HPDE6-E6E7 (cell line): ENCODE measurements around the gene P4HA3.
"Not testable (repeated sequence)": the region's sequence is repeated elsewhere in the genome, so short reads cannot be mapped to it uniquely, and the experiment has no call there.

Source experiments
- DNase-seq: peaks from one replicate; pipeline ENCODE4 v3.0.0; 2011; ENCODE audit warnings: missing footprints; ENCODE audit errors: extremely low spot score

Gene P4HA3

DNA sequence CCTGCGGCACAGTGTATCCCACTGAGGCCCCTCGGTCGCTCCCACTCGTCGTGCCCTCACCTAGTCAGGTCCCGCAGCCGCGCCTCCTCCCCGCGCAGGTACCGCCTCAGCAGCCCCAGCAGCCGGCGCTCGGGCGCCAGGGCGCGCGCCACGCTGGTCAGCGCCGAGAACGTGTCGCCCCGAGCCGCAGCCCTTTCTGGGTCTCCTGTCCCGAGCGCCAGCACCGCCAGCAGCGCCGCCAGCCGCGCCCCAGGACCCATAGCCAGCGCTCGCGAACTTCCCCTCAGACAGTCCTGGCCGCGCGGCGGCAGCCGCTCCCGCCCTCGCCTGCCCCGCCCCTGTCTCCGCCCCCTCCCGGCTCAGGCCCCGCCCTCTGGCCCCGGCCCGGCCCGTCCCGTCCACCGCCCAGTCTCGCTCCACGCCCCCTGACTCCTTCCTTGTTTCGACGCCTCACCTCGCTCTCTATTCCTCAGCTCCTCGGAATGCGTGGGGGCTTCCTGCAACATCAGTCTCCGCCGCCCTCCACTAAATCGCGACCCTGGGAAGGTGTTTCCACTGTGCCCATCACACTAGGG lies at the start of gene P4HA3:
Gene P4HA3 (minus strand): TSS at position 289 of the 575 bp plus-strand sequence. CDS start 29 bp downstream, at position 260.
- DNase-seq = peak; percentile 46

DNA sequence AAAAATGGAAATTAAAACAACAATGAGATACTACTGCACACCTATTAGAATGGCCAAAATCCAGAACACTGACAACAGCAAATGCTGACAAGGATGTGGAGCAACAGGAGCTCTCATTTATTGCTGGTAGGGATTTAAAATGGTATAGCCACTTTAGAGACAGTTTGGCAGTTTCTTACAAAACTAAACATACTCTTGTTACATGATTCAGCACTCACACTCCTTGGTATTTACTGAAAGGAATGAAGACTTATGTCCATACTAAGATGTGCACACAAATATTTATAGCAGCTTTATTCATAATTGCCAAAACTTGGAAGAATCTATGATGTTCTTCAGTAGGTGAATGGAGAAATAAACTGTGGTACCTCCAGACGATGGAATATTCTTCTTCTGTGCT lies 46.0 kb upstream of the P4HA3 start:
- no peak for DNase-seq

DNA sequence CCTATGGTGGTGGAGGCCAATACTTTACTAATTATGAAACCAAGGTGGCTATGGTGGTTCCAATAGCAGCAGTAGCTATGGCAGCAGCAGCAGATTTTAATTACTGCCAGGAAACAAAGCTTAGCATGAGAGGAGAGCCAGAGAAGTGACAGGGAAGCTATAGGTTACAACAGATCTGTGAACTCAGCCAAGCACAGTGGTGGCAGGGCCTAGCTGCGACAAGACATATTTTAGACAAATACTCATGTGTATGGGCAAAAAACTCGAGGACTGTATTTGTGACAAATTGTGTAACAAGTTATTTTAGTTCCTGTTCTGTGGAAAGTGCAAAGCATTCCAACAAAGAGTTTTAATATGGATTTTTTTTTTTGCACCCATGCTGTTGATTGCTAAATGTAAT lies 44.2 kb upstream of the P4HA3 start:
- no peak for DNase-seq

DNA sequence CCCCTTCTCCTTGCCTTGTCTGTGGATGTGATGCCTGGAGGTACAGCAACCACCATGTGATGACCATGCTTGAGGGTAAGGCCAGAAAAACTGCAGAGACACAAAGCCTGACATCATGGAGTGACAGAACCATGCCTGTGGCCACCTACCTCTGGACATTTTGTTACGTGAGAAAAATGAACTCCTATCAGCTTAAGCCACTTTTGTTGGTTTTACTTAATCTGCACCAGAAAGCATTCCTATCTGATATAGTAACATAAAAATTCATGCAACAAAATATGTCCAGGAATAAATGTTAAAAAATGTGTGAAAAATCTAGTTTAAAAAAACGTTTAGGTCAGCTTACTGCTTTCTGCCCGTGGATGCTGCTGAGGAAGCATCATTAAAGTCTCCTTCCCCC lies 42.6 kb upstream of the P4HA3 start:
- no peak for DNase-seq

DNA sequence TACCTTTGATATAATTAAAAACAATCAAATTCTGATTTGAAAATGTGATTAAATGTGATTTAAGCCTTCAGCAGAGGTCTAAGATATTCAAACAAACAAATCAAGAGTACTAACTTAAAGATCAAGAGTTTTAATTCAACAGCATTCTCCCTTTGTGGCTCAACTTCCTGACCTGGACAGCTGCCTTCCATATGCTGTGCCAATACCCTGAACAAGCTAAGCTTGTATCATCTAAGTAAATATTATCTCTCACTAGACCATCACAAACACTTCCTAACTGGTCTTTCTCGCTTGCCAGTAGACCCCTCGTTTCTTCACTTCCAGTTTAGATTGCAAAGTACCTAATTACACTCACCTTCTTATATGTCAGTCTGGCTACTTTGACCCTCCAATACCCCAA lies 35.9 kb upstream of the P4HA3 start:
- DNase-seq = no peak

DNA sequence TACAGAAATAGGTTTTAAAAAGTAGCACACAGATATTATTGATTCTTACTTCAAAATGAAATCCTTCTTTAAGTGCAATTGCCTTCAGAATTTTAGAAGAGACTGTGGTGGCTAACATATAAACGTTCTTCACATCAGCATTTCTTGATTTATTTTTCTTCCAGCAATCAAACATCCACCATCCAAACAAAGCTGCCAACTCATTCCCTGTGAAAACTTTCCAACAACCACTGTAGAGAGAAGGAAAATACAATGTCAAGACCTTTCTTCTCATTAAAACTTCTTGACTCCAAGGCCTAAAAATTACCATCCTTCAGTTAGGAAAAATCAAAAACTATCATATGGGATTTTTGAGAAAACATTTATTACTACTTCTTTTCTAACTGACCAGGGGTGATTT lies 34.0 kb upstream of the P4HA3 start:
- no peak for DNase-seq

DNA sequence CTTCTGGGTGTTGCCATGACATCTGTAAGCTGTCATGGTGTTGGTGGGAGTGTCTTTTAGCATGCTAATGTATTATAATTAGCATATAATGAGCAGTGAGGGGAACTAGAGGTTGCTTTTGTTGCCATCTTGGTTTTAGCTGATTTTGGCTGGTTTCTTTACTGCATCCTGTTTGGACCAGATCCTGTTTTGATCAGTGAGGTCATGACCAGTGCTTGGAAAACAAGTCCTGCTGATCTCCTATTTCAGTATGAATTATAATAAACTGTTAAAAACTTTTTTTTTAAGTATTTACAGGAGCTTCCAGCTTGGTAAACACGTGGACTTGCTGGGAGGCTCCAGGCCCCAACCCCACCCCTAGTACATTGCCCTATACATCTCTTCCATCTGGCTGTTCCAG lies 30.5 kb upstream of the P4HA3 start:
- no peak for DNase-seq

DNA sequence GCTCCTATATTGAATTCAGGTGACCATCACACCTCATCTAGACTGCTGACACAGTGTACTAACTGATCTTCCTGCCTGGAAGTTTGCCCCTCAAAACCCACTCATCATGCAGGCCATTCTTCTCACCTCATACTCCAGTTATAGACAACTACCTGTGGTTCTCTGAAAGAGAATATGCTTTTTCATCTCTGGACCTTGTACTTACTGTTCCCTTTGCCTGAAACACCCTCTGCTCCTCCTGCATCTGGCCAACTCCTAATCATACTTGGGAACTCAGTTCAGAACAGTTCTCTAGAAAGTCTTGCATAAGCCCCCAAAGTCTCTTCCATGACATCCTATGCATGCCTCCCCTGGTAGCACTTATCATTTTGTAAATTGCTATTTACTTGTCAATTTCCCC lies 28.2 kb upstream of the P4HA3 start:
- DNase-seq = no peak

DNA sequence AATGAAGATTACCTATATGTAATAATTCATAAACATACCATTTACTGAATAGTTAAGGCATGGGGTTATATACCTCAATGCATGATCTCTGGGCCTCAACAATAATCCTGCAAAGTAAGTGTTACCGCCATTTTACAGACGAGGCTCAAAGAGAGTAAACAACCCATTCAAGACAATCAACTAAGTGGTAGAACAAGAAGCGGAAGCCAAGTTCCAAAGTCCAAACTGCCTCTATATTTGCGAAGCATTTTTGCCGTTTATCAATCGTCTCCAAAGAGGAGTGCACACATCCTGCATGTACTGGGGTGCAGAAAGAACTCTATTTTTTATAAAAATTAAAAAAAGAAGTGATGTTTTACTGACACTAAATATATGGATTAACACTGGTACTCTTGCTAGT lies 27.5 kb upstream of the P4HA3 start:
- DNase-seq = no peak

DNA sequence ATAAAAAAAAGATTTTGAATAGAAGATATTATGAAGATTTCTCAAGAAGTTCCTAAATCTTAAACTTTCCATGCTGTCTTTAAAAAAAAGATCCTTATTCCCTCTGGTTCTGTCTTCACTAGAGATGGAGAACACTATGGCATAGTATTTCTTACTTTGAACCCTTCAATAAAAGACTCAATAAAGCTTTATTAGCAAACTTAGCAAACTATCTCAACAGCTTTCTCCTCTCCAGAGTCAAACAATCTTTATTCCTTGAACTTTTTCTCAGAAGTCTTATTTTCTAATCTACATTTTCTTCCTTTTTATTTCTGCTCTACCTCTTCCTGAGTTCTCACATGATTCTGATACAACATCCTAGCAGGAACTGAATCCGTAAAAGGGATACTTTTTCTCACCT lies 21.8 kb upstream of the P4HA3 start:
- no peak for DNase-seq

DNA sequence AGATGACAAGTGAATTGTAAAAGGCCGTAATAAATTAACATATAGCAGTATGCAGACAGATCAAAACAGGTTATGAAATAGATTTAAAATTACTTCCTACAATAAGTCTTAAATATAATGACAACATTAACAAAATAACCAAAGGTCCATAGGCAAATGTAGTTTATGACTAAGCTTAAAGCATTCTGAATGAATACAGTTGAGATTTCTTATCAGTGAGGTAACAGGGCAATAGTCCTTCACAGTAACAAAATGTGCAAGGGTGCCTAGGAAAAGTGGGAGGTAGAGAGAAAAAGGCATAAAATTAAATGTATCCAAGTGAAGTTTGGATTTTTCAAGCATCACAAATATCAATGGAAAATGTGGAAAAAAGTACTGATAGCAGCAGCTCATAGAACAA lies 20.9 kb upstream of the P4HA3 start:
- DNase-seq = no peak

DNA sequence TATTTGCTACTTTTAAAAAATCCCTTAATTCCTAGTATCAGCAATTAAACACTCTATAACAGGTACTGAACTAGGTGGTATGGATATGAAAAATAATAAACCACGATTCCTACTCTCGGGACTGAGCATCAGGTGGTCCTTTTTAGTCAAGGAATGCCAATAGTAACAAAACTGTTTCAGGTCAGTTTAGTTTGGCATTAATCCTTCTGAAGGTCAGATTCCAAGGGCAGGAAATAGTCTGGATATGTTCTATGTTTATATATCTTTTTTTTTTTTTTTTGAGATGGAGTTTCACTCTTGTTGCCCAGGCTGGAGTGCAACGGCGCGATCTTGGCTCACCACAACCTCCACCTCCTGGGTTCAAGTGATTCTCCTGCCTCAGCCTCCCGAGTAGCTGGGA lies 19.6 kb upstream of the P4HA3 start:
- DNase-seq = not testable (repeated sequence)

DNA sequence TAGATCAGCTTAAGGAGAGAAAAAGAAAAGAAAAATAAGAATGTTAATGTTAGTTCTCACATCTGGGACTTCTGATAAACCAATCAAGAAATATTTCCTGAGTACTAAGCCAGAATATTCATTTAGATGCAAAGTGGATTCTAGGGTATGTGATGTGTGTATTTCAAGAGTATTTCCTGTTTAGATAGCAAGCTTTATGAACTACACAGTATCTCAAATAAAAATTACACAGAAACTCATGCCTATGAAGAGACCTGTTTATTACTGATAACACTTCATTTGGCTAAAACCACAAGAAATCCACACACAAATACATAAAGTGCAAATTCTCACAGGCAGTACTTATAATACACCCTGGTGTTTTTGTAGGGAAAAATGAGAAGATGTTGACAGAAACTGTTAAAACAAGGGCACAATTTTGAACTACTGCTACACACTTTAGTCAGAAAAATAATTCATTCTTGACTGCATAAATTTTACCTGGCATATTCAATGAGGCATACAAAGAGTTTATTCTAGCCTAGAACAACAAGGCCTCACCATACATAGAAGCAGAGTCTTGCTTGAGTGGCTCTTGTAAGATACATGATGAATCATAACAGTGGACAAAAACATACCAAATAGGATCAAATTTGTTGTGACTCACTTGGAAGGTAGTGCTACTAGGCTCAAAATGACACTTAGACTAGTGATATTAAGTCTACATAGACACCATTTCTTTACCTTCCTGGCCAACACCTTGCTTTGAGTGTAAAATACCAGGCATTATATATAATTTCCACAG lies 18.8 kb upstream of the P4HA3 start:
- DNase-seq = no peak

DNA sequence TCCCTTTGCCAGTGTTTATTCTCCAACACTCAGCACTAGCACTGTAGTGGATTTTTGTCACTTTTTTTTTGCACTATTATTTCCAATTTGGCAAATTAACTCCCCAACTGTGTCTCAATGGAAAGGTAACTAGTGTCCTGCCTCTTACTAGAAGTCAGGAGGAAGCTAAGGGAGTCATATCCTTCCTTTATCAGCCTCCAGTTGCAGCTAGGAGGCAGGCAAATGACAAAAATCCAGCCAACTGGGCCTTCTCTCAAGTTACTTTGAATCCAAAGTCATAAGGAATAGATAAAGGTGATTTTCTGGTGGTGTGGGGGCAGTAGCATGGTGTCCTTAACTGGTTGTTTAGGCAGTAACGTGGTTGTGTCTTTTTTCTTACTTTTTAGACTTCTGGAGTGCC lies 15.6 kb upstream of the P4HA3 start:
- no peak for DNase-seq

DNA sequence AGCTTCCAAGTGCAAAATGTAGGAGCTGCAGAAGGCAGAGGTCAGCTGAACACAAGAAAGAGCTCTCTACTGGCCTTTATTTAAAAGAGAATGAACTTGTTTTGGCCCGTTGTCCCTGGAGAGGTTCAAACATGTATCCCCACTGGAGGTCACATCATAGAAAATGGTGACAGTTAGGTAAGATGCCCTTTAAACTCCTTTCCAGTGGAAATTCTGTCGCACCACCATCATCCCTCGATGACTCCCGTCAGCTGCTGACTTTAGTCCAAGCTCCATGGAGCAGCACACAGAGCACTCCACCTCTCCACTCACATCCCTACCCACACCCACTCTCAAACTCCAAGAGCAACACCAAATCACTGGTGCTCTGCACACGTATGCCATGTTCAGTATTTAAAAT lies 15.2 kb upstream of the P4HA3 start:
- no peak for DNase-seq

DNA sequence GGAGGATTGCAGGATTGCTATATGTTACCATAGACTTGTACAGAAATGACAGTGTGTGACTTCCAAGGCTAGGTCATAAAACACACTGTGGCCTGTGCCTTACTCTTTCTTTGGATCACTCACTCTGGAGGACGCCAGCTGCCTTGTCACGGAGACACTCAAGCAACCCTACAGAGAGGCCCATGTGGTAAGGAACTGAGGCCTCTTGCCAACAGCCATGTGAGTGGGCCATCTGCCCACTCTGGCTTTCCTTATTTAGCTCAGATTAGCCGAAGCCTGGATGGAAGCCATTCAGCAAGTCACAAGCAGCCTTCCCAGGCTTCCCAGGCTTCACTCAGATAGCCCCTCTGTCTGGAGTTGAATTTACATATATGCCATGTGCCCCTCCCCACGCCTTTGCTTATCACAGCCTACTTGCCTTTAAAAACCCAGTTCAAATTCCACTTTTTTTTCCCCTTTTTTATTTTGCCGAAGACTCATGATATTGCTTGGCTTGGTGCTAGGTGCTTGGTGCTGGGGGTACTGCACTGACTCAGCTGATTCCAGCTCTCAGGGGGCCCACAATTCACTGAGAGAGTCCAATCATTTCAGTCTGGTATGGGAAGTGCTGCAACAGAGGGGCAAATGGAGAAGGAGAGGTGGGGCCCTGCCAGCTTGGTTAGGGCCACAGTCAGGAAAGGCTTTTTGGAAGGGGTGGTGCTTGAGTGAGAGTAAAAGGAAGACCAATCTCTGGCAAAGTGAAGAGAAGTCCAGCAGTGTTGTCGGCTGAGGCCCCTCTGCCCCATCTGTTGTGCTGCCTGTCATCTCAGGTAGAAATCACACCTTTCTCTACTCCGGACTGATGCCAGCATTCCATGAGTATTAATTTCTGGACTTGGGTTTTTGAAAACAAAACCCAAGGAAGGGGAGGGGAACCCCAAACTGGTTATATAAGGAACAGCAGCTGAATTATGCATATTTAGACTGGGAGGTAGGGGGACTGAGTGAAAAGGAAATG lies 14.5 kb upstream of the P4HA3 start:
- DNase-seq = no peak

DNA sequence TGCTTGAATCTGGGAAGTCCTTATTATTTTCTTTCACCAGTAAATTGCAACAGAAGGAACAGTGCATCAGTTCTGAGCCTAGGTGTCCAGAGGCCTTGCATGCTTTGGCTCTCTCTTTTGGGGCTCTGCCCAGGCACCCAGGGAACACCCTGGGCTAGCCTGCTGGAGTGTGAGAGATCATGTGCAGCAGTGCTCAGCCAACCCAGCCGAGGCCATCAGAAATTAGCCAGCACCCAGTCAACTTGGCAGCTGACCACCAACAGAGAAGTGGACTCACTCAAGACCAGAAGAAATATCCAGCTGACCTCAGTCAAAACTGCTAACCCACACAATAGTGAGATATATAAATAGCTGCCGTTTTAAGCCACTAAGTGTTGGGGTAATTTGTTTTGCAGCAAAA lies 11.2 kb upstream of the P4HA3 start:
- no peak for DNase-seq

DNA sequence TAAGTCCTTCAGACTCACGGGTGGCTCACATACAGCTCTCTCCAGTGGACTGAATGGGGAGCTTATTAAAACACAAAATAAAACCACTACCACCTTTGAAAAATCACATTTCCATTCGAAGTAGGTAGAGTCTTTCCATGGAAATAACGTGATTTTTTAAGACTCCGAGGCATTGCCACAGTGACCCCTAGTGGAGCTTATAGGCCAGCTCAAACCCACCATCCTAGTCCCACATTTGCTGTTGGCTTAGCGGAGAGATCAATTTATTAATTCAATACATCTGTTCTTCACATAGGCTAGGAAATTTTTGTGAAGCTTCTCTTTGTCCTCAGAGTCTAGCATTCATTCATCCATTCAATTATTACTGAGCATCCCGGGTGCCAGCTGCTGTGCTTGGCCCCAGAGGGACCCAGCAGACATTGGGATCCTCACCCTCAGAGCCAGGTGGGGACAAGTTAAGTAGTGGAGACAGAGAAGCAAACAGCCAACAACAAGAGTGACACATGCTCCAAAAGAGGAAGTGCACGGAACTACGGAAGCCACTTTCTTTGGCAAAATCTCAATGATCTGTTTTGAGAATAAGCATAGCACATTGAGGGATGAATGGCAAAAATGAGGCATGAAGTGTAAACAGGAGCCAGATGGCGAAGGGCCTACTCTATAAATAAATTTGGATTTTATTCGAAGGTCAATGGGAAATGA lies 10.2 kb upstream of the P4HA3 start:
- no peak for DNase-seq

DNA sequence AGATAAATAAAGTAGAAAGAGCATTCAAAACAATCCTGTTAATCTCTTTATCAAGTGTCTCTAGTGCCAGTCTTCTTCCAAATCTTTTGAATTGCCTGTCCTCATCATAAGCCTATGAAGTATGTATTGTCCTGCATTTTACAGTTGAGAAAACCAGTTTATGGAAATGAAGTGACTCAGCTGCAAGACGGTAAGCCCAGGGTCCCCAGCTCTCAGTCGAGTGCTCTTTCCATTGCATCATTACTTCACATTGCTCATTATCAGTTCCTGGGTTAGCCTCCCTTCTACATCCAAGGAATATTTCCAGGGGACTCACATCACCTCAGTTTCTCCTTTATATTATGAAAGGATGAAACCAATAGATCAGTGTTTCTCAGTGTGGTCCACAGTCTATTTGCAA lies 9.1 kb upstream of the P4HA3 start:
- no peak for DNase-seq

DNA sequence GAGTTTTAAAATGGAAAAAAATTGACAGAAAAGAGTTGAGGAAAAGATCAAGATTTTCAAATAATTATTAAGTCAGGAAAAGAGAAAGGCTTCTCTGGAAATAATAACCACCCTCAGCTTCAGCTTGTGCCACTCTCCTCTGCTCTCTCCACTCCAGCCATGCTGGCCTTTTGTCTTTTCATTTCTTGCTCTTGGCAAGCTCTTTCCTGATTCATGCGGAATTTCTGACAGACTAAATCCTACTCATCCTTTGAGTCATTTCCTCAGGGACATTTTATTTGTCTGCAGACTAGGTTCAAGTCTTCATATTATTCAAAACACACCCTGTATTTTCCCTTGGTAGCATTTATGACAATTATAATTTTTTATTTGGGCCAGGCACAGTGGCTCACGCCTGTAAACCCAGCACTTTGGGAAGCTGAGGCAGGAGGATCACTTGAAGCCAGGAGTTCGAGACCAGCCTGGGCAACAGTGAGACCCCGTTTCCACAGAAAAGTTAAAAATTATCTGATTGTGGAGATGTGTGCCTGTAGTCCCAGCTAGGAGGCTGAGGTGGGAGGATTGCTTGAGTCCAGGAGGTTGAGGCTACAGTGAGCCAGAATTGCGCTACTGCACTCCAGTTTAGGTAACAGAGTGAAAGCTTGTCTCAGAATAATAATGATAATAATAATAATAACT lies 7.8 kb upstream of the P4HA3 start:
- peak; percentile 61 for DNase-seq

DNA sequence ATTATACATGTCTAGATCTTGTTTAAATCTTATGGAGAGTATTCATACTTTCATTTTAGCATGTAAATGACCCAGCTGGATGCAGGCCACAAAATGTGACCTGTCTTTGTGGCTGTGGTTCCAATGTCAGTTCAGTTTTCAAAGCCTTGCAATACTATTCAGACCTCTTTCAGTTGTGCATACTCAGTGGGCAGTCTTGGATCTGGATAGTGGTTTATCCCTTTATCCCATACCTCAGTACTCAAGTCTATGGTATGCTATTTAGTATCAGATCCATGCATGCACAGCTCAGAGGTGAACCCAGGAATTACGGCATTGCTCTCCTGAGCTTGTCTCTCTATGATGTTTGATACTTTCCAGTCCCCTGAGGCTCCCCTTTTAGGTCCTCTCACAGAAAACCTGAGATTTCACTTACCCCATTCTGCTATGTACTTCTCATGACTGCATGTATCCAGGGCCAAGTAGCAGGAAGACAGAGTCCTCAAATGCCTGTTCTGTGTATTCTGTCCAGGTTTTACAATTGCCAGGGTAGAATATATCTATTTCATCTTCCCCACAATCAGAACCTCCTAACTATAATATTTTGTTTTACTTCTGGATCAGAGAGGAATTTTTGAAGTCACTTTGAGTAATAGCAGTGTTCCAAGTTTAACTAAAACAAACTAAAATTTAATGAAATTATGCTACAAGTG lies 6.9 kb upstream of the P4HA3 start:
- DNase-seq = no peak
